Stimulated activated CD8-positive, alpha-beta memory T cell treated with anti-CD3 and anti-CD28 coated beads, Interleukin-15, amount 100 ng/mL, for 24 hours (primary cell): ENCODE measurements around the gene OR2T5.
"Not testable (repeated sequence)": the region's sequence is repeated elsewhere in the genome, so short reads cannot be mapped to it uniquely, and the experiment has no call there.

Source experiments
- DNase-seq: peaks from one replicate; pipeline ENCODE4 v3.0.0-alpha.2; 2020; ENCODE audit warnings: low read depth

Gene OR2T5

GRCh38 chr1:248507773-248508172, 19.4 kb downstream of the OR2T5 start, which contains the start of gene OR2G6:
OR2G6 (plus strand) TSS chr1:248508073; CDS start chr1:248521647, 13,574 bp downstream.
- DNase-seq, result not testable (repeated sequence)

DNA sequence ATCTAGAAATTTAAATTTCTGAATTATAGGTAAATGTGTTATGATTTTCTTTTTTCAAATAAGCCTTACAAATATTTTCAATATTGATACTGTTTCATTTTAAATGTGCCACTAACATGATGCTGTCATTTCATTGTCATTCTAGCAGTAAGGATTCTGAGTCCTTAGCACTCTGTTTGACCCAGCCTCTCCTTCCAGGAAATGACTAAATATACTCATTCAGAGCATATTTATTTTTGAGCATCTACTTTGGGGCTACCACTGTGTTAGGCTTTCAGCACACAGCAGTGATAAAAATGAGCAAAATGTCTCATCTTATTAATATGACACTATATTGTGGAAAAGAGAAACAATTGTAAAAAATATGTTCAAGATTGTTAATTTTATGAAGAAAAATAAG, 21.8 kb downstream of the OR2T5 start:
- not testable (repeated sequence) for DNase-seq

- DNase-seq, result no peak
Measured at GRCh38 chr1:248521856-248522255, 33.5 kb downstream of the OR2T5 start.

DNA sequence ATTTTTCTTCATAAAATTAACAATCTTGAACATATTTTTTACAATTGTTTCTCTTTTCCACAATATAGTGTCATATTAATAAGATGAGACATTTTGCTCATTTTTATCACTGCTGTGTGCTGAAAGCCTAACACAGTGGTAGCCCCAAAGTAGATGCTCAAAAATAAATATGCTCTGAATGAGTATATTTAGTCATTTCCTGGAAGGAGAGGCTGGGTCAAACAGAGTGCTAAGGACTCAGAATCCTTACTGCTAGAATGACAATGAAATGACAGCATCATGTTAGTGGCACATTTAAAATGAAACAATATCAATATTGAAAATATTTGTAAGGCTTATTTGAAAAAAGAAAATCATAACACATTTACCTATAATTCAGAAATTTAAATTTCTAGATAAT, 49.1 kb downstream of the OR2T5 start:
- DNase-seq, result not testable (repeated sequence)
